Subcutaneous adipose tissue (tissue), 4 donors: Measurements from ENCODE around the gene CAMSAP1. TPM values are rescaled to one million over a fixed set of nuclear protein-coding genes. Genes with fewer than 3 reads are reported as not detected.

Source experiments
- total RNA-seq, 4 donors: library from RNA; depleted of rRNA; stranded (reverse); fragments of >200 nt; gene quantifications; one replicate each; pipeline ENCODE4 v1.1.0, GENCODE V29; 2016
- TF ChIP-seq, protein P1 (sequence below): fragments of 450-650 bp; IDR thresholded peaks from one replicate; pipeline ENCODE4 v1.5.1; 2016; ENCODE audit warnings: low read depth, mild to moderate bottlenecking, control low read depth, antibody characterized with exemption, moderate library complexity

CAMSAP1 gene
- total RNA-seq, 4 donors from 2014 or later, result 23.6 to 35.0 (median 24.1) TPM

DNA sequence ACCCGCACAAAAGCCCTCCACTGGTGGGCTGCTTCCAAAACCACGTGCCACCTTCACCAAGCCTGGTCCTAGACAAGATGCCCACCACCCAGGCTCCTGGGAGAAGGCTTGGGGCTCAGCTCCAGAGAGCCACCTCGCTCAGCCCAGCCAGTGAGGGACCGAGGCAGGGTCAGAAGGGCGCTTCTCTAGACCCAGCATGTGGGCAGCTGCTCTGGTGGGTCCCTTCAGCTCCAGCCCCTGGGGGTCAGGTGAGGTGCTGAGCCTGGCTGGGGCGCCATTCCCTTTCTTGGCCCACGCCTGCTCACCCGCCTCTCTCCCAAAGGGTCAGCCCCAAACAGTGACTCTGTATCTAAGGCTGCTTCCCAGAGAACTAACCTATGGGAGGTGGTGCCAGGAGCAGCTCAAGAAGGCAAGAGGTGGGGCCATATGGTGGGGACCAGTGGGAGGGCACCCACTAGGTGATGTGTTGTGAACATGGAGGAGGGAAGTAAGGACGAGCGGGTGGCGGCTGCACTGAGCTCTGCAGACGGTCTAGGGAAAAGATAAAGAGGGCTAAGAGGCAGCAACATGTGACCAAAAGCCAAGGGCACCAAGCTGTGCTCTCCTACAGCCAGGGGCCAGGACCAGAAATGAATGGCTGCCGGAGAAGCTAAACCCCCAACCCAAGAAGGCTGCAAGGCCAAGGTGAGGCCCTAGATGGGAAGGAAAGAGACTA is 79.3 kb downstream of the CAMSAP1 start:
- TF ChIP-seq, protein P1, sequence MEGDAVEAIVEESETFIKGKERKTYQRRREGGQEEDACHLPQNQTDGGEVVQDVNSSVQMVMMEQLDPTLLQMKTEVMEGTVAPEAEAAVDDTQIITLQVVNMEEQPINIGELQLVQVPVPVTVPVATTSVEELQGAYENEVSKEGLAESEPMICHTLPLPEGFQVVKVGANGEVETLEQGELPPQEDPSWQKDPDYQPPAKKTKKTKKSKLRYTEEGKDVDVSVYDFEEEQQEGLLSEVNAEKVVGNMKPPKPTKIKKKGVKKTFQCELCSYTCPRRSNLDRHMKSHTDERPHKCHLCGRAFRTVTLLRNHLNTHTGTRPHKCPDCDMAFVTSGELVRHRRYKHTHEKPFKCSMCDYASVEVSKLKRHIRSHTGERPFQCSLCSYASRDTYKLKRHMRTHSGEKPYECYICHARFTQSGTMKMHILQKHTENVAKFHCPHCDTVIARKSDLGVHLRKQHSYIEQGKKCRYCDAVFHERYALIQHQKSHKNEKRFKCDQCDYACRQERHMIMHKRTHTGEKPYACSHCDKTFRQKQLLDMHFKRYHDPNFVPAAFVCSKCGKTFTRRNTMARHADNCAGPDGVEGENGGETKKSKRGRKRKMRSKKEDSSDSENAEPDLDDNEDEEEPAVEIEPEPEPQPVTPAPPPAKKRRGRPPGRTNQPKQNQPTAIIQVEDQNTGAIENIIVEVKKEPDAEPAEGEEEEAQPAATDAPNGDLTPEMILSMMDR, result no peak

- TF ChIP-seq, protein P1, result no peak
These were observed 80.0 kb downstream of the CAMSAP1 start for GRCh38 chr9:135827301-135827700.

DNA sequence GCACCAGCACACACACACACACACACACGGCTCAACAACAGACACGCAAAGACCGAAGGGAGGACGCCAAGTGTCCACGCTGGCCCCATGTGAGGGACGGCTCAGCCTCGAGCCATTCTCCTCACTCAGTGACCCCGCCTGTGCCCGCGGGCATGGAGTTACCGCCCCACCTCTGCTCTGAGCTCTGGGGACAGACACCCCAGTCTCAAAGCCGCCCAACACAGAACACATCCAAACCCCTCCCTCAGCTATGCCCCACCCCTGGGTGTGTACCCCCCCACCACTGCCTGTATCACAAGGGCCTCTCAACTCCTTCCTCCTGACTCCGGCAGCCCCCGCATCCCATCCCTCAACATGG is 81.2 kb downstream of the CAMSAP1 start:
- TF ChIP-seq, protein P1, result no peak

- TF ChIP-seq, protein P1, result no peak
These were observed 81.7 kb downstream of the CAMSAP1 start for GRCh38 chr9:135825435-135826187.

DNA sequence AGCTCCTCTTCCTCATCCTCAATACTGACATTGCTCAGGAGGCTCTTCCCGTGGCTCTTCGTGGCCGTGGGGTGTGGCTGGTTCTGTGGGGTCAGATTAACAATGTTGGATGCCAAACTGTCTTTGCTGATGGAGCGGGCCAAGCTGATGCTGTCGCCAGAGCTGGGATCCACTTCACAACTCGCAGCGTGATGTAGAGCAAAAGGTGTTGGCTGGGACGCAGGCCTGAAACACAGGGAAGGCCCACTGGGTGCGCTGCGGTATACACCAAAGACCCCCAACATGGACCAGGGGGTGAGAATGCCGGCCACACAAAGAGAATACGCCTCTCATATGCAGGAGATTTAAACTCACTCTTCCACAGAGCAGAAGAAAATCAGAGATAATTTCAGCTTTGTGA is 84.3 kb downstream of the CAMSAP1 start:
- TF ChIP-seq, protein P1, result no peak

GRCh38 chr9:135822374-135822755 is 85.0 kb downstream of the CAMSAP1 start:
- TF ChIP-seq, protein P1, result no peak

DNA sequence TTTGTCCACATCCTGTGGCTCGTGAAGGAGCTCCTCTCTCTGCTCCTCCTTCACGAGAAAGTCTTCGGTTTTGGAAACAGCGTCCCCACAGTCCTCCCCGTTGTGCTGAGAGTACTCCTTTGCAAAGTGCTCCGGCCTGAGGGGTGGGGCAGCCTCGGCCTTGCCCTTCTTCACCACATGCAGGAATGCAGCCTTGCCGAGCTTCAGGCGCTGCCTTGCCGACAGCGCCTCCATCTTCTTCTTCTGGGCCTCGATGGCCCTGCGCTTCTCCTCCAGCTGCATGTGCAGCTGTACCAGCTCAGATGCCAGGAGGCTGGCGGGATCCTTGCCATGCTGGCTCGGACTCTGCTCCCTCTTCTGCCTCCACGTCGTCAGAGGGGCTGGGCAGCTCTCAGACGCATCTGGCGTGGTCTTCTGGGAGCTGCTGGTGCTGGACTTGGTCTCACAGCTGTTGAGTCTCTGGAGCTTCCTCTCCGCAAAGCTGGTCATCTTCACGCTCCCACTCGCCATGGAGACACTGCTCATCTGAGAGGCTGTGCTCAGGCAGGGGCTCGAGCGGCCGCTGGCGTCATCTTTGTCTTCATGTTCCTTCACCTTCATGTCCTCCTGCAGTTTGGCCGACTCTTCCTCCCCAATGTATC is 85.5 kb downstream of the CAMSAP1 start:
- TF ChIP-seq, protein P1, result no peak
